HG03139 (cell line): Measurements from ENCODE around the gene PLXNA2.

ENCODE experiments used
- ATAC-seq: cut with Tn5 transposase; IDR thresholded peaks from one replicate; pipeline ENCODE4 v1.9.1; 2021; ENCODE audit not compliant: unreplicated experiment

Gene PLXNA2

GRCh38 chr1:208052926-208053407 is 191.2 kb downstream of the PLXNA2 start:
- no peak for ATAC-seq

GRCh38 chr1:208052135-208052534 is 192.0 kb downstream of the PLXNA2 start:
- no peak for ATAC-seq

GRCh38 chr1:208051651-208052050 is 192.5 kb downstream of the PLXNA2 start:
- ATAC-seq, result no peak

GRCh38 chr1:208048904-208049303 is 195.3 kb downstream of the PLXNA2 start:
- ATAC-seq, result no peak

GRCh38 chr1:208047975-208048374 is 196.2 kb downstream of the PLXNA2 start:
- ATAC-seq, result no peak

- no peak for ATAC-seq
Measured at GRCh38 chr1:208047476-208047934, 196.7 kb downstream of the PLXNA2 start.

- ATAC-seq, result no peak
Measured at GRCh38 chr1:208045463-208046260, 198.5 kb downstream of the PLXNA2 start.

- no peak for ATAC-seq
Measured at GRCh38 chr1:208044589-208045462, 199.4 kb downstream of the PLXNA2 start.

- ATAC-seq, result no peak
Measured at GRCh38 chr1:208043691-208044181, 200.4 kb downstream of the PLXNA2 start.

GRCh38 chr1:208042868-208043267 is 201.3 kb downstream of the PLXNA2 start:
- ATAC-seq, result no peak

- no peak for ATAC-seq
Measured at GRCh38 chr1:208042041-208042615, 202.1 kb downstream of the PLXNA2 start.

GRCh38 chr1:208041505-208041904 is 202.7 kb downstream of the PLXNA2 start:
- no peak for ATAC-seq

- ATAC-seq, result no peak
Measured at GRCh38 chr1:208040821-208041297, 203.3 kb downstream of the PLXNA2 start.

GRCh38 chr1:208039536-208040332 is 204.4 kb downstream of the PLXNA2 start:
- no peak for ATAC-seq

GRCh38 chr1:208038303-208038702 is 205.9 kb downstream of the PLXNA2 start:
- ATAC-seq, result no peak

- no peak for ATAC-seq
Measured at GRCh38 chr1:208036918-208037766, 207.0 kb downstream of the PLXNA2 start.

- ATAC-seq, result no peak
Measured at GRCh38 chr1:208036106-208036808, 207.9 kb downstream of the PLXNA2 start.

GRCh38 chr1:208034135-208034534 is 210.0 kb downstream of the PLXNA2 start:
- no peak for ATAC-seq

- ATAC-seq, result no peak
Measured at GRCh38 chr1:208033236-208033635, 210.9 kb downstream of the PLXNA2 start.
